HG02970 (cell line): ENCODE measurements around the gene CPAMD8.

ENCODE experiments used
- ATAC-seq: cut with Tn5 transposase; IDR thresholded peaks from one replicate; pipeline ENCODE4 v1.9.1; 2021; ENCODE audit warnings: mild to moderate bottlenecking, moderate library complexity, moderate number of reproducible peaks; ENCODE audit not compliant: unreplicated experiment, low FRiP score

CPAMD8 gene

DNA sequence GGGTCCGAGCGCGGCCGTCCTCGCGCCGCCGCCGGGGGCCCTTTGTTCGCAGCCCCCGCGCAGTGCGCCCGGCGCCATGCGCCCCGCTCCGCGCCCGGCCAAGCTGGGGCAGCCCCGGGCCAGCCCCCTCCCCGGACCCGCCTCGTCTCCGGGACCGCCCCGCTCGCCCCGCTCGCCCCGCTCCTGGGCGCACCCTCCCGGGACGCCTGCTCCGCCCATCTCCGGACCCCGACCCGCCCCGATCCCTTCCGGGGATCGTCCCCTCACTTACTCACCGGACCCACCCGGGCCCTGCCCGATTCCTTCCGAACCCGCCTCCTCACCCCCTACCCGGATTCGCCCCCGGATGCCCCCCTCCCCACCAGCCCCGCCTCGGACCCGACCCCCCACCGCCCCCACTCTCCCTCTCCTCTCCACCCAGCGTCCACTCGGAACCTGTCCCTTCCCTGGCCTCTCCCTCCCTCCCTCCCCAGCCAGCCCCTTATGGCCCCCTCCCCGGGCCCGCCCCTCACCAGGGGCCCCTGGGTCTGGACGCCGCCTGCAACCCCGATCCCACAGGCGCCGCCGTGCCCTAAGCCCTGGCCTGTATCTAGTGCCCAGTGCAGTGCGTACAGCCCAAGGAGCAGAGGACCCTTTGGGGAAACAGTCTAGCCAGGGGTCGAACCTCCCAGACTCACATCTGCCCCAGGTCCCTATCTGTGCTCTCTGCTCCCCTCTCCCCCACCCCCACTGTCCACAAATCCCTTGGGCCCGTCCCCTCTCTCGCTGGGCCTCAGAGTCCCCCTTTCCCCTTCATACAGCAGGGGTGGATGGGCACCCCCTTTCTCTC lies at the start of gene CPAMD8:
TSS of gene CPAMD8 (minus strand) at position 105 of the 829 bp plus-strand sequence. CDS start 168 bp downstream, outside the sequence.
- no peak for ATAC-seq

DNA sequence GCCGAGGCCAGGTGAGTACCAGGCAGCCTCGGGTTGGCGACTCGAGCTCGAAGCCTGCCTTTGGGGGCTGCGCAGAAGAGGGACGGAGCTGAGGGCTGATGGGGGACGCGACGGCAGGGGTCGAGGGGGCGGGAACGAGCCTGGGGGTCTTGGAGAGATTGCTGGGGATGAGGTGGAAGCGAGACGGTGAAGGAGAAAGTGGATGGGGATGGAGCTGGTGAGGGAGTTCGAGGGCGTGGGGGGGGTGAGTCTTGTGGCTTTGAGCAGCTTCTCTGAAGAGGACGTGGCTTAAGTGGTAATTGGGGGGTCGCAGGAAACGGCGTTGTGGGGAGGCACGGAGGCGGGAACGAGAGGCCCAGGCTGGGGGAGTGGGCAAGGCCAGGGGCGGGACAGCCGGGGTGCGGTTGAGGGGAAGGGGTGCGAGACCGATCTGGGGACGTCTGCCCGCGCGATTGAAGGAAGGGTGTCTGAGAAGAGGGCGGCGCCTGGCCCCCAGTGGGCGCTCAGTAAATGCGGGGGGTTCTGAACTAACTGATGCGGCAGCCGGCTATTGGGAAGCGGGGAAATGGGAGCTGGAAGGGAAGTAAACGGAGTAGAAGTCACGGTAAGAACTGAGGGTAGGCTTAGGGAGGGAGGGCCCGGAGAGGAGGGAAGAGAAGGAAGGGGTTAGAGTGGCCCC lies 49.4 kb upstream of the CPAMD8 start:
- no peak for ATAC-seq

DNA sequence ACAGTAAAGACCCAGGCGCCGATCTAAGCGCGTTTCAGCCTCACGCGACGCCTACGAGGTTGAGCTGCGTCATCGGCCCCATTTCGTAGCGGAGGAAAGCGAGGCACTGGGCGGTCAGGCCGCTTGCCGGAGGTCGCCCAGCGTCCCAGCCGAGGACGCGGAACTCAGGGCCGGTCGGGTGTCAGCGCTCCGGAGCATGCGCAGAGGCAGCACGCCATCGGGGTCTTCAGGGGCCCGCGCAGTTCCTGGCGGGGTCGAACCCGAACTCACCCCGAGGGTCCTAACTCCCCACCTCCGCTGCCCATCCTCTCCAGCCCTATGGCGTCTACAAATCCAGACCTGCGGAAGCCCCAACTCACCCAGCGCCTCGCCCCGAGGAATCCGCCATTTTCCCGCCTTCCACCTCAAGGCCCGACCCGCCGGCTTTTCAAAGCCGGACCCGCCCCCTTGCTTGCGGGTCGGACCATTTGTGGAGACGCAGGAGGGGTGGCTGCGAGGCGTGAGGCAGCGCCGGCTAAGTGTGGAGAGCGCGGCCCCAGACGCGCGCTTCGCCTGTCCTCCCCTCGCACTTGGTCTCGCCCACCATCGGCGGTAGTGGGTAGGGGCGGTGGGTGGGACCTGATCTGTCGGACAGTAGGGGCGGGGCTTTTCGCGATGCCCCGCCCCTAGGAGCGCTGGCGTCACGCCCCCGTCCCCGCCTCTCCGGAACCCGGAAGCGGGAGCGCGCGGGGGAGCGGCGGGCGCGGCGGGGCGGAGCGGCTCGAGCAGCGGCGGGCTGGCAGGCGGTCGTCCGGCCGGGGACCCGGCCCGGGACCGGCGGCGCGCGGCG lies 48.6 kb upstream of the CPAMD8 start, which contains the start of the genes HAUS8 and MYO9B:
TSS of gene HAUS8 (minus strand) at position 418 of the 829 bp plus-strand sequence. CDS start at position 388, 30 bp downstream.
TSS of gene MYO9B (plus strand) at position 743 of the 829 bp plus-strand sequence. CDS start 25,941 bp downstream, outside the sequence.
- peak; percentile 81 for ATAC-seq

DNA sequence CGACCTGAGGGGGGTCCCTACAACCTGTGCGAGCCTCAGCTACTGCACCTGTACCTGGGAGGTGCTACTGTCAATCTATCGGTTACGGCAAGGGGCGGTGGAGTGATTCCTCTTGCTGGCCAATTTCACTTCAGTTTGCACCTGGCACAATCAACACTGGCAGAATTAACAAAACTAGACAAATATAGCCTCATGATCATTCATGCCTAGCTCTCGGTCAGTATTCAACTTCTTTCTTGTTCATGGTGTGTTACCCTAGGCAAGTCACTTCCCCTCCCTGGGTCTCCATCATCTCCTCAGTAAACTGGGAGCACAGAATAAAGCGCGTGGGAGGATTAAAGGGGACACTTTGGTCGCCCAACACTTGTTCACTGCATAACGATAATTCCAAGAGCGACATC lies 48.0 kb upstream of the CPAMD8 start:
- ATAC-seq = no peak

DNA sequence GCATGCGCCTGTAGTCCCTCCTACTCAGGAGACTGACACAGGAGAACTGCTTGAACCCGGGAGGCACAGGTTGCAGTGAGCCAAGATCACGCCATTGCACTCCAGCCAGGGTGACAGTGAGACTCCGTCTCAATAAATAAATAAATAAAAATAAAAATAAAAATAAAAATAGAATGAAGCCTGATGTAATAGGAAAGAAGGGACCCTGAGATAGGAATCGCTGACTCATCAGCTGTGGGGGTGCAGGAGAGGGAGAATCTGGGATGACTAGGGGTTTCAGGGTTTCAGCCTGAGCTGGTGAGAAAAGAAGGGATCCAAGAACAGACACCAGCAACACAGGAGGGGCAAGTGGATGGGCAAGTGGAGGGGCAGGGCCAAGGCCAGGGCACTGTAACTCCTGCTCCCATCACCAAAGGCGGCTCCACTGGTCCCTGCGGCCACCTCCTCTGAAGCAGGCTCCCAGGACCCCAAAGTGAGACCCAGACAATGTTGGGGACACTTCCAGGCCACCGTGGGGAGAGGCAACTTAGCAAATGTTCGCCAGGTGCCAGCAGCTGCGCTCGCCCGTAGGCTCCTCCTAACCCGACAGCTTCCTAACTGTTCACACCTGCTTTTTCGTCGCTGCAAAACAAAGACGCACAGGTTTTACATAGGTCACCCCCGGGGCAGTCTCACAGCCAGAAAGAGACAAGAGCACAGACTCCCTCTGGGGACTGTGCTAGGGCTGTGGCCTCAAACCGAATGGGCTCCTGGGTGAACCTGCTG lies 47.4 kb upstream of the CPAMD8 start:
- ATAC-seq = no peak

DNA sequence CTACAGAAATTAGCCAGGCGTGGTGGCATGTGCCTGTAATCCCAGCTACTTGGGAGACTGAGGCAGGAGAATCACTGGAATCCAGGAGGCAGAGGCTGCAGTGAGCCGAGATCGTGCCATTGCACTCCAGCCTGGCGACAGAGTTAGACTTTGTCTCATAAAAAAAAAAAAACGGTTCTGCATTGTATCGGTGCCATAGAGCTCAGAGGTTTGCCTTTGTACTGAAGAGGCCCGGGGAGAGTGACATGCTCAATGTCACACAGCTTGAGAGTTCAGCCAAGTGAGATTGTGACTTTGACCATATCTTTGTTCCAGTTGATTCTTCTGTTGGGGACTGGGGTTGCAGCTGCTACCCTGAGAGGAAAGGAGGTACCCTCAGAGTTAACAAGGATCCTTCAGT lies 44.3 kb upstream of the CPAMD8 start:
- ATAC-seq = no peak

DNA sequence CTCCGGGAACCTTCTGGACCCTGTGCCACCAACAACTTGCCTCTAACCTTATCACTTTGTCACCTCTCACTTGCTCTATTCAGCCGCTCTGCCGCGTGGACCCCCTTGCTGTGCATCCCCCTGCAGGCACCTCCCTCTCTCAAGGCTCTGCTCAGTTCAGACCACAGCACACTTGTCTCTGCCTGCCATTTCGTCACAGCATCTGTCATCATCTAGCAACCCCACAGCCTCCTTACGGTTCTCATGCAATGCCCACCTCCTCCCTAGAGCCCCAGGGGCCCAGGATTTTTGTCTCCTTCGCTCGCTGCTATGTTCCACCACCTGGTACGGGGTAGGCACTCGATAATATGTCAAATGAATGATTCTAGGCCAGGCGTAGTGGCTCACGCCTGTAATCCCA lies 43.8 kb upstream of the CPAMD8 start:
- no peak for ATAC-seq

DNA sequence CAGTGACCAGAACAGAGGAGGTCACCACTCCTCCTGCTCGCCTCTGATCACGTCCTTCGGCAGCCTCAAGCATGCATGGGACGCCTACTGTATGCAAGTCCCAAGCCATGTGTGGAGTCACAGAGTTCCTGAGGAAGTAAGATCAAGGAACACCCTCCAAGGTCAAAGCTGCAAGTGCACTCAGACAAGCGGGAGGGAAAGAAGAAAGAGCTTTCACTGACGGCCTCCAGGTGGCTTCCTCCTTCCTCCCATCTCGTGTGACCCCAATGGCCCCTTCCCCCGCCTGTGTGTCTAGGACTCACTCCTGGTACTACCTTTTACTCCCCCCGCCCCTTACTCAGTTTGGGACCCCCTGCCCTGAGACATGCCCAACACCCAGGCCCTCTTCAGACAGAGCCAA lies 42.6 kb upstream of the CPAMD8 start:
- no peak for ATAC-seq

DNA sequence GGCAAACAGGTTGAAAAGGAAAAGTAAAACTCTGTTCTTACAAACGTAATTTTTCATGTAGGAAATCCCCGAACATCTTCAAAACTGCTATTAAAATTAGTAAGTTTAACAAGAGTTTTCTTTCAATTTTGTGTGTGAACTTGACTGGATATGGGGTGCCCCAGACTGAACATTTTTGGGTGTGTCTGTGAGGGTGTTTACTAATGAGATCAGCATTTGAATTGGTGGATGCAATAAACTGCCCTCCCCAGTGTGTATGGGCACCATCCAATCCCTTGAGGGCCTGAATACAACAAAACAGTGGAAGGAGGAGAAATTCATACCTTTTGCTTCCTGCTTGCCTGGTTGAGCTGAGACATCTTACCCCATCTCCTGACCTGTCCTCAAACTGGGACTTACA lies 36.8 kb upstream of the CPAMD8 start:
- no peak for ATAC-seq

DNA sequence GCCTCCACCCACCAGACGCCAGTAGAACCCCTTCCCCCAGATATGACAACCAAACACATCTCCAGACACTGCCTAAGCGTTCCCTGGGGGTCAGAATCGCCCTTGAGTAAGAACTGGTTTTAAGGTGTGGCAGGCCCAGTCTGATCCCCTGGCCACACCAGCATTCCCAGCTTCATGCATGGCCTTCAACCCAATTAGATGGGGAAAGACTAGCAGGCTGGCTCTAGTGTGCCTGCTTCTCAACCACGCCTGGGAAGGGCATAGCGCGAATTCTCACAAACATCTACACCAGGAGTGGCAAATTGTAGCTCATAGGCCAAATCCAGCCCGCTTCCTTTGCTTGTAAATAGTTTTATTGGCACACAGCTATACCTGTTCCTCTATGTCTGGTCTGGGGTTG lies 35.1 kb upstream of the CPAMD8 start:
- no peak for ATAC-seq

DNA sequence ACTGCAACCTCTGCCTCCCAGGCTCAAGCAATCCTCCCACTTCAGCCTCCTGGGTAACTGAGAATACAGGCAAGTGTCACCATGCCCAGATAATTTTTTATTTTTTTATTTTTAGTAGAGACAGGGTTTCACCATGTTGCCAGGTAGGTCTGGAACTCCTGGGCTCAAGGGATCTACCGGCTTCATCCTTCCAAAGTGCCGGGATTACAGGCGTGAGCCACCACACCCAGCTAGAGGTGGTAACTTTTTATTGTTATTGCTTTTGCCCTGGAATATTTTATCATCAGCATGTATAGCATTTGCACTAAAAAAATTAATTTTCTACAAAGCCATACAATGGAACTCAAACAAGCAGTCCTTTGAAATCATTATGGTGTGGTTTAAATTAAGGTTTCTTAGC lies 34.6 kb upstream of the CPAMD8 start:
- no peak for ATAC-seq

DNA sequence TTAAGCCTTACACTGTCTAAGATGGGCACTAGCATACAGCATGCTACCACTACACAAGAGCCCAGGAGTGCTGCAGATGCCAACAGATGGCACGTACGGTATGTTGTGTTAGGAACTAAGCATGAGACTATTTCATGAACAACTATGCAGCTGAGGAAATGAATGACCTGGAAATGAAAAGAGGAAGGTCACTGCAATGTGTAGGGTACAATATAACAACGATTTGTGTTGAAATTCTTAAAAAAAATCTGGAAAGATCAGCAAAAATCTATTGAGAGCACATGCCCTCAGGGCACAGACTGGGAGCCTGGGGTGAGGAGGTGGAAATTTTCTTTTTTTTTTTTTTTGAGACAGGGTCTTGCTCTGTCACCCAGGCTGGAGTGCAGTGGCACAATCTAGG lies 34.2 kb upstream of the CPAMD8 start:
- no peak for ATAC-seq

DNA sequence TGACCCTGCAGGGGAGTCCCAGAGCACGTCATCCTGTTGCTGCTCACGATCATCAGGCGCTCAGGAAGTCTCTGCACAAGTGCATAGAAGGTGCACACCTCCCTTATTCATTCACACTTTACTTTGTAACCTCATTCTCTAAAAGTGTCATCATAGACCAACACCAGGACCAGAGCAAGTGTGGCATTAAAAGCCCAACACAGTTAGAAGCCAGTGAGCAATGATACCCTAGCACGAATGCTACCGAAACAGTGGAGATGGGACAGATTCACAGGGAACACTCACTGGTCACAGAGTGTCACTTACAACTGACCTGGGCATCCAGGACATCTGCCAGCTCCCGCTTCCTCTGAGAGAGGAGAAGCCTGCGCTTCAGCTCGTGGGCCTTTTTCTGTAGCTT lies 31.6 kb upstream of the CPAMD8 start:
- ATAC-seq = no peak

DNA sequence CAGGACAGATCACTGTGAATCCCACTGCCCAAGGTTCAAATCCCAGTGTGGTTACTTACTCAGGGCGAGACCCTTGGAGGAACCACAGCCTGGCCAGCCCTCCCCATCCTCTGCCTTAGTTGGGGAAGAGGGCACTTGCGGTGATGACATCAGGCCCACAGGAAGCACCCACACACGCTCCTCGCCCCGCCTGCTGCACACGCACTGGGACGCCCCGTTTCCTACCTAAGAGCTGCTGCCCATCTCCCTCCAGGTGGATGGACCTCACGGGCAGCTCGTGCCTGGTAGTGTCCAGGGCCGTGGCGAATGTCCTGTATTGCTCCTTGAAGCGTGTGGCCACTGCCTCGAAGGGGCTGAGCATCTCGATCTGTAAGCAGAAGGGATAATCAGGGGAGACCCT lies 29.0 kb upstream of the CPAMD8 start:
- no peak for ATAC-seq

DNA sequence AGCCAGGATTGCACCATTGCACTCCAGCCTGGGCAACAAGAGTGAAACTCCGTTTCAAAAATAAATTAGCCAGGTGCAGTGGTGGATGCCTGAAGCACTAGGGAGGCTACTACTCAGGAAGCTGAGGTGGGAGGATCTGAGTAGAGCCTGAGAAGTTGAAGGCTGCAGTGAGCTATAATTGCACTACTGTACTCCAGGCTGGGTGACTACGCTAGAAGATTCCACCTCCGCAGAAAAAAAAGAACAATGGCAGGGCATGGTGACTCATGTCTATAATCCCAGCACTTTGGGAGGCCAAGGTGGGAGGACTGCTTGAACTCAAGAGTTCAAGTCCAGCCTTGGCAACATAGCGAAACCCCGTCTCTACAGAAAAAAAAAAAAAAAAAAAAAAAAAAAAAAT lies 28.1 kb upstream of the CPAMD8 start:
- no peak for ATAC-seq

DNA sequence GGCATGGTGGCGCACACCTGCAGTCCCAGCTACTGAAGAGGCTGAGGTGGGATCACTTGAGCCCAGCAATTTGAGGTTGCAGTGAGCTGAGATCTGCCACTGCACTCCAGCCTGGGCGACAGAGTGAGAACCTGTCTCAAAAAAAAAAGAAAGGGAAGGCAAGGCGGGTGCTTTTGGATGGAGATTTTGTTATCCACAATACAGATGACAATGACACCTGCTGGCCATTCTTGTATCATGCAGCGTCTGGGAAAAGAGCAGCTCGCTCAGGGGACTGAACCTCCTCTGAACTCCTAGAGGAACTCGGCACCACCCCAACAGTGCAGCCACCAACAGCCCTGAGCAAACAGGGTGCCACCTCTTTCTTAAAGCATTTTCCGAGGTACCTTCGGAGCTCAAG lies 25.8 kb upstream of the CPAMD8 start:
- ATAC-seq = no peak

DNA sequence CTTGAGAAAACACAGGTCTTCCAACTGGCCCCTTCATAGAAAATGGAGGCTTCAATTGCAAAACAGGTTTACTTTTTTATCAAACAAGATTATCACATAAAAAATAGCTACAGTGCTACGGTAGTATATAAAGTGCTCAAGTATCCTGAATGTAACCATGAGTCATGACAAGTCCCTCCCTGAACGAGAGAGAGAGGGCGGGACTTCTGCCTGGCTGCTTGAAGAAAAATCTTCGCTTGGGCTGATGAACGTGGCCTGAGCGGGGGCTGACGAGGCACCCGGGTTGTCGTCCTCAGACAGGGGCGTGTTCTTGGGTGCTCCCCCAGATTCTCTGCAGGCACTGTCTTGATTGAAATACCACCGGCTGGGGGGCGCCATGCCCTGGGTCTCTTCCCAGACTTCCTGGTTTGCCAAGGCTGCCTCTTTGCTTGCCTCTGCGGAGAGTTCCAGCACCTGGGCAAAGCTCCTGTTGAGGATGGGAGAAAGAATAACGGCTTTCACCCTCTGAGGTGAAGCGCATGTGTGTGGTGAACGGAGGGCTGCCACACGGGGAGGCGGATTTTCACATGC lies 23.2 kb upstream of the CPAMD8 start:
- ATAC-seq = no peak

DNA sequence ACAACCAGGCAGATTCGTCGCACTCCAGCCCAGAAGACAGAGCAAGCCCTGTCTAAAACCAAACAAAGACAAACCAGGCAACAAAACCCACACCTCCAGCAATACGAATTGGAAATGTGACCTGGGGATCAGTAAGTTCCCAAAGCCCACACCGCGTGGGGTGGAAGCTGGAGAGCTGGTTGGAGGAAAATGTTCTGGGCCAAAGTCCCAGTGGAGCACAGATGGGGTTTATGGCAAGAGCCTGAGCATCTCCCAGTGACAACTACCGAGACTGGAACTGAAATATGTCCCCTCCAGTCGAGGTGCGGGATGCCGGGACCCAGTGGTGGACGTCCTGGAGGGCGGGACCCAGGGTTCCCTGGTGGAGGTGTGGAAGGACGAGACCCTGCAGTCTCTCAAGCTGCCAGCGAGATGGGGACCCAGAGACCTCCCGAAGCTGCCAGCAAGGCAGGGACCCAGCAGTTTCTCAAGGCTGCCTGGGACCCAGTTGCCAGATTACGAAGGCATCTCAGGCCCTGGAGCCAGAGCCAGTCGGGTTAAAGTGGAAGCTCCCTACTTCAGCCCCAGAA lies 22.4 kb upstream of the CPAMD8 start:
- ATAC-seq = no peak

DNA sequence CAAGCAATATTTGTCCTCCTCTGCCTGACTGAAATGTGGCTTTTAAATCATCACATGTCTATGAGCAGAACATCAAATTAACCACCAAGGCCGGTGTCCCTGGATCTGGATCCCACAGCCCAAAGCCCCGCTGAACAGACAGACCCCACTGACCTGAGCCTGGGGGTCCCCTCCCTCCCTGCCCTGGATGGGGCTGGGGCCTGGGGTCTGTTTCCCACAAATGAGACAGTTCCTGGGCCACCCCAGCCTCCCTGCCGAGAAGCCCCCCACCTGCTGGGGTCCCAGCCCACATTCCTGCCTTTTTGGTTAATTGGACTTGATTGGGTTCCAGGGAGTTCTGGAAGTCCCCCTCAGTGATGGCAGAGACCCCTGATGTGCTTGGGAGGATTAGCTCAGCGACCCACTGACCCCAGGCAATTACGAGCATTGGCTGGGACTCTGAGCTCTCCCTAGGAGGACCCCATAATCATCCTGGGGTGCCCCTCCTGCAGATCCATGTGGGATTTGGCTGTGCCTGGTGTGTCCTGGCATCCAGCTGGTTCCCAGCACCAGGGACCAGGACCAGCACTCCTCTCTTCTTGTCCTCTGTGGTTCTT lies 19.4 kb upstream of the CPAMD8 start:
- no peak for ATAC-seq
